T-helper 9 cell (primary cell): ENCODE measurements around the gene CLDN7.
"Not testable (repeated sequence)": the region's sequence is repeated elsewhere in the genome, so short reads cannot be mapped to it uniquely, and the experiment has no call there.

Experiments used
- DNase-seq: peaks from one replicate; pipeline ENCODE4 v3.0.0-alpha.2; 2020

CLDN7 gene

DNA sequence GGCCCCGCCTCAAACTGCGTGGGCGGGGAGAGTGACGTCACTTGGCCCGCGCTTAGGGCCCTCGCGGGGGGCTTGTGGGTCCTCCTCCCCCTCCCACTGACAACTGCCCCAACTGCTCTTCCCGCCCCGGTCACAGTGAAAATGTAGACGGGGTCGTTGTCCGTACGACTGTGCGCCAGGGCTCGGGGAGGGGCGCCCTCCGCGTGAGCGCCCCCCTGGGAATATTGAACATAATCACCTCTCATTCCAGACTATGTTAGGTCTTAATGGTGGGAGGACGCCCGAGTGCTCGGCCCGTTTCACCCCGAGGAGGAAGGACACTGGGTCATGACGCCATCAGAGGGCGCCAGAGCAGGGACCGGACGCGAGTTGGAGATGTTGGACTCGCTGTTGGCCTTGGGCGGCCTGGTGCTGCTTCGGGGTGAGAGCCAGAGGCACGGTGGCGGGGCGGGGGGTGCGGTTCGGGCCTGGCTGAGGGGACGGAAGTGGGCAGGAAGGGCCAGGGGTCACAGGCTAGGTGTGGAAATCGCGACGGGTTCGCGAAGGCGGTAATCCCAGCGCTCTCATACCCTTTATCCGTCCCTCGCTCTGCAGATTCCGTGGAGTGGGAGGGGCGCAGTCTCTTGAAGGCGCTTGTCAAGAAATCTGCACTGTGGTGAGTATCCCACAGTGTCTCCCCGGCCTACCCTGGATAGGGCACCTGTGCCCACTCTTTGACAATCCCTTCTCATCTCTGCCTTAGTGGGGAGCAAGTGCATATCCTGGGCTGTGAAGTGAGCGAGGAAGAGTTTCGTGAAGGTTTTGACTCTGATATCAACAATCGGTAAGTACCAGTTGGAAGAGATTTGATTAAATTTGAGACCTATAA lies 9.9 kb downstream of the CLDN7 start, which contains the start of gene ELP5:
Gene ELP5, plus strand, starts transcription at position 40 of the 868 bp plus-strand sequence. Its CDS starts 336 bp downstream, at position 376.
- peak; percentile 83 for DNase-seq

DNA sequence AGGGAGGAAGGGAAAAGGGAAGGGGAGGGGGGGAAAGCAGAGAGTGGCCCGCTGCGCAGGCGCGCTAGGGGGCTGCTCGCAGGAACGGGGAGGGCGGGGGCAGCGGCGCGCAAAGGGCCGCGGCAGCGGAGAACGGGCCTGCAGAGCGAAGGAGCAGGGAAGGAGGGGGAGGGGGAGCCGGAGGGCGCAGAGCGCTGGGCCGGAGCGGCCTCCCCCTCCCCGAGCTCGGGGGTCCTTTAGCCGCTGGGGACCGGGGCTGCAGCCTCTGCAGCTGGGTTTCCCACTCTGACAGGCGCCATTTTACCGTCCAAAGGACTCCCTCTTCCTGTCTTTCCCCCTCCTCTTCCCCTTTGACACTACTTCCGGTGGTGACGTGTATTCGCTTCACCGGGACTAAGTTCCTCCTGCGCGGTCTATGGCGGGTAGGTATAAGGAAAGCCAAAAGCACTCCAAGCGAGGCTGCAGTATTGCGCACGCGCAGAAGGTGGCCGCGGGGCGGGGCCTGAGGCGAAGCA lies 10.6 kb downstream of the CLDN7 start, which contains the start of gene CTDNEP1:
Gene CTDNEP1, minus strand, starts transcription at position 74 of the 515 bp plus-strand sequence. CDS start 438 bp downstream, outside the sequence.
- DNase-seq = peak; percentile 99

DNA sequence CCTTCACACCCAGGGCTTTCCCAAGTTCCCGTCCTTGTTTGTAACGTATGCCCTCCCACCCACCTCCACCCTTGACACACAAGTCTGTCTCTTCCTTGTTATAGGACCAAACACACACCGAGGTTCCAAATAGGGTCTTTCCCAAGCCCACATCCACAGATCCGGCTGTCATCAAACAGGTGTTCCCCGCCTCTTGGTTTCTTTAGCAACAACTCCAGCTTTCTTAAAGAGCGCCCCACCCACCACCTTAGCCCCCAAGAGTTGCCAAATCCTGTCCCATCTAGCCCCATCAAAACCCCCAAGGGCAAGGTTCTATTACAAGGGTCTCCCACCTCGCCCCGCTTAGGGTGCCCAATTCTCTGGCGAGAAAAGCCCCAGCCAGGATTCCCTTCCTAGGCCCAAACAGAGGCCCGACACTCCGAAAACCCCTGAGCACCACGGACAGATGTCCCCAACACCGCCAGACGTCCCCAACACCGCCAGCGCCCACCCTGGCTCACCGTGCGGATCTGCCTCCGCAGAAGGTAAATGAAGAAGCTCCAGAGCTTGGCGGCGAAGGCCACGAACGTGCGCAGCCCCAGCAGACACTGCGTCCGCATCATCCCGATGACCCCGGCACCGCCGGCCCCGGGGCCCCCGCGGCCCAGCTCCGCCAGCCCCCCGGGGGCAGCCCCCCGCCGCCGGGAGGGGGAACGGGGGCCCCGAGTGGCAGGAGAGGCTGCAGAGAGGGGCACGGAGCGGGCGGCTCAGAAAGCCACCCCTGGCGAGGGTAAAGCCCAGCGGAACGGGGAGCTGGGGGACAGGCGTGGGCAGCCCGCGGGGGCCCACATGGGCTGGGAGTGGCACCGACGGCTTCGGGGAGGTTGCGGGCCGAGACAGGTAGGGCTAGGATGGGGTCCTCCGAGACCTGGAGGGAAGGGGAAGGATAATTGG lies 11.3 kb downstream of the CLDN7 start:
- no peak for DNase-seq

DNA sequence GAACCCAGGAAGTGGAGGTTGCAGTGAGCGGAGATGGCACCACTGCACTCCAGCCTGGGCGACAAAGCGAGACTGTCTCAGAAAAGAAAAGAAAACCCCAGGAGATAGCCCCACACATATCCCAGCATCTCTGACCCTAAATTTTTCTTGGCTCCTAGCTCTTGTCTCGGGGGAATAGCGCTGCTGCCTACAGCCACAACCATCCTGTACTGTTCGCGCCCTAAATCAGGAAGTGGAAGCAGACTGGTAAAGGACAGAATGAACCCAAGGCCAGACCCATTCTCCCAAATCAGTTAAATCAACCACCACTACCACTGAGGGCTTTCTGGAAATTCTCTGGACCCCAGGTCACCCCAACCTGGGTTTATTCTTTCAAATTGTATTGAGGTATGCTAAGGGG lies 12.4 kb downstream of the CLDN7 start:
- no peak for DNase-seq

DNA sequence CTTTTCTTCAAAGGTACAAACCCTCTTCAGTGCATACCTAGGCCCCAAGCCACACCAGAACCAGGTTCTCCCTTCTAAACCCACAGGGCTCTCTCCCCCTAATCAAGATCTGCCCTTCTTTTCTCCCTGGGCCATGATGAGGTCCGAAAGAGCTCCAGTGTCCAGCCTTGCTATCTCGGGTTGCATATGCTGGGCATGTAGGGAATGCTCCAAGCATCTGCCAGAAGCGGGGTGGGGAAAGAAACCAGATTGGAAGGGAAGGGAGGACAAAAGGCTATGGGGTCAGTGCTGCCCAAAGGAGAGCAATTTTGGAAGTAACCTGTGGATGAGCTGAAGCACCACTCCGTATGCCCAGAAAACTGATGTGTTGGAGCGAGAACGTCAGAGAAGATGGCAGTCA lies 13.1 kb downstream of the CLDN7 start:
- DNase-seq = no peak

DNA sequence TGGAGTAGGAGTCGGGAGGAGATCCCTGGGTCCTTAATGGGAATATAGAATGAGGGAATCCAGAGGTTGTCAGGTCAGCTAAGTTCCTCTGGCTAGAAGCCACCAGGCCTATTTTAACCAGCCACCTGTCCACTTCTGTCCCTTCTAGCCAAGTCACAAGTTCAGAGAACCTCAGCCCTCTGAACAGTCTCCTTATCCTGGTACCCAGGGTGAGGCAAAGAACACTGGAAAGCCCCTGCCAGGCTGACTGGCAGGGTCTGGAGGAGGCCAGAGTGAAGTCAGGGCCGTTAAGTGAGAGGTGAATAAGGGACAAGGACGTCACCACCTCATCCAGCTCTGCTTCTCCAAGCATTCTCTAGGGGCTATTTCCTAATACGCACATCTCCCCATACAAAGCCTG lies 13.5 kb downstream of the CLDN7 start:
- DNase-seq = no peak

- no peak for DNase-seq
Observed at GRCh38 chr17:7246779-7247178, 15.5 kb downstream of the CLDN7 start.

DNA sequence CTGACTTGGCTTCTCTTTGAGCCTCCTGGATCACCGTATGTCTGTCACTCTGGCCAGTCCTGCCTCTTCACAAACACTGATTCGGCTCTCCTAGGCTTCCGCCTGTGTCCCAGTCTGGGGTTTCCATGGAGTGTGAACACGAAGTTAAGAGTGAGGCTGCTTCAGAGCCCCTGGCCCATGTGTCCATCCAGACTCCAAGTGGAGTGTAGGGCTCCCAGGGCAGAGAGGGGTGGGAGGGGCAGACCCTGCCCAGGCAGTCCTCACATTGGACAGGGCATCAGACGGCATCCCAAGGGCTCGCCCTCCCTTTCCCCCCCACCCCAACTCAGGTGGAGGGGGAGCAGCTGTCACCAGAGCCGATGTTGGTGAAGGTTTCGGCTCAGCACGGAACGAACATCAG lies 18.4 kb downstream of the CLDN7 start:
- DNase-seq = not testable (repeated sequence)

- no peak for DNase-seq
Observed at GRCh38 chr17:7243453-7243729, 18.9 kb downstream of the CLDN7 start.

DNA sequence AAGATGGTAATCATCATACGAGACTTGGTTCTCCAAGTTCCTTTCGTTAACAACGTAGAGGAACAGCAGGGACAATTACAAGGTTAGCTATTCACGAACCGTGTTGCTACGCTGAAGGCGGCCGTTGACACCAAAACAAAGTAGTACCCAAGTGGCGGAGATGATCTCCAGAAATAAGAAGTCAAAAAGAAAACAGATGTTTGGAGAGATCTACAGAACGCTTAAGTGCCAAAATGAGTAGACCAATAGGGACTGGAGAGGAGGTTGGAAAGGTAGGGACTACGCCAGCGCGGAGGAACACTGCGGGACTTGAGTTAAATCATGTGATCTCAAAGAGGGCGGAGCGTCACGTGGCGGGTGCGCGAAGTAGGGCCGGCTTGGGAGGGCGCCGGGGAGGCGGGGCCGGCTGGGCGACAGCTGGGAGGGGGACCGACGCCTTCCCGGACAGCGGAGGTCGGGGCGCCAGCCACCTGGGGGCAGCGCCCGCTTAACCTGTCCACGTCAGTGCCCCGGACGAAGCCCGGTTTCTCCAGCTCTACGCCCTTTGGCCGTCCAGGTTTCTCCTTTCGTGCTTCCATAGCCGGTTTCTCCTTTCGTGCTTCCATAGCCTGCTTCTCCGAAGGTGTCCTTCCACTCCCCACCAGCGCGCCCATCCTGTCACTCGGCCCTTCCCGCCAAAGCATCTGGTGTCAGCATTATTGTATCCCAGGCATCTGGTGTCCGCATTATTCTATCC lies 19.4 kb downstream of the CLDN7 start:
- DNase-seq = peak; percentile 91

- DNase-seq = peak; percentile 94
Observed at GRCh38 chr17:7241783-7242716, 20.2 kb downstream of the CLDN7 start, which contains the start of gene GABARAP. Gene GABARAP, minus strand, starts transcription at chr17:7242449. Its CDS starts 119 bp downstream, at chr17:7242330.

DNA sequence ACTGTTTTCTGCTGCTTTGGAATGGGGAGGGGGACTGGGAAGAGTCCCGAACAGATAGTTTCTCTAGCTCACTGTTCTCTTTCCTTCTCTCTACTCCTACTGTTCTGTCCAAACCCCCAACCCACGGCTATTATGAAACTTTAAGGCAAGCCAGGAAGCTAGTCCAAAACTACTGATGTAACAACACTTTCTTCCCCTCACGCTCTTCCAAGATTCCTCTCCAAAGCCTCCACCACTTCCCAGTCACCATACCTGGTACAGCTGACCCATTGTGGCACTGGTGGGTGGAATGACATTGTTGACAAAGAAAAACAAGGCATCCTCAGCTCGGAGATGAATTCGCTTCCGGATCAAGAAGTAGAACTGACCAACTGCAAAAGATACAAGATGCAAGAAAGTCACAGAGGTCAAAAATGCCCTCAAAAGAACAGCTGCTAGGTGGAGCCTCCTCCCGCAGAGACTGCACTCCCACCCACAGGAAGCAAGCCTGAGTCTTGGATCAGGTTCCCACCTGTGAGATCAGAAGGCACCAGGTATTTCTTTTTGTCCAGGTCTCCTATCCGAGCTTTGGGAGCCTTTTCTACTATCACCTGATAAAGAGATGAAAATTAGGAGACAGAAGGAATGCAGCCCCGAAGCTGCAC lies 21.1 kb downstream of the CLDN7 start:
- no peak for DNase-seq

DNA sequence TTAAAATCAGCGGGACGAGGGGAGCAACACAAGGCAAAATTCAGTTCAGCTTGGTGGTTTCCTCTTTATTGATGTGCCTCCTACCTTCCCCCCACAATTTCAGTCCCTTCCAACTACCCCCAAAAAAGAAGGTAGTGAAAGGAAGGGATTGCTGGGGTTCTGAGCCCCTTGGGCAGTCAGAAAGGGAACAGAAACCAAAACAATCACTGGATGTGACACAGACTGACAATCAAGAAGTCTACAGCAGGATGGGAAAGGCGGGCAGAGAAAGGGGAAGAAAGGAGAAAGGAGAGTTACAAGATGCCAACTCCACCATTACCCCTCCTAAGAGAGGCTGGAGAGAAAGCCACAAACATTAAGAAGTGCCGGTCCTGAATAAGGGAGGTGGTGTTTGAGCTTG lies 21.9 kb downstream of the CLDN7 start:
- no peak for DNase-seq

- DNase-seq = peak; percentile 91
Observed at GRCh38 chr17:7239091-7240027, 22.9 kb downstream of the CLDN7 start, which contains the start of gene PHF23. Gene PHF23, minus strand, starts transcription at chr17:7239457. Its CDS starts 178 bp downstream, at chr17:7239279.

DNA sequence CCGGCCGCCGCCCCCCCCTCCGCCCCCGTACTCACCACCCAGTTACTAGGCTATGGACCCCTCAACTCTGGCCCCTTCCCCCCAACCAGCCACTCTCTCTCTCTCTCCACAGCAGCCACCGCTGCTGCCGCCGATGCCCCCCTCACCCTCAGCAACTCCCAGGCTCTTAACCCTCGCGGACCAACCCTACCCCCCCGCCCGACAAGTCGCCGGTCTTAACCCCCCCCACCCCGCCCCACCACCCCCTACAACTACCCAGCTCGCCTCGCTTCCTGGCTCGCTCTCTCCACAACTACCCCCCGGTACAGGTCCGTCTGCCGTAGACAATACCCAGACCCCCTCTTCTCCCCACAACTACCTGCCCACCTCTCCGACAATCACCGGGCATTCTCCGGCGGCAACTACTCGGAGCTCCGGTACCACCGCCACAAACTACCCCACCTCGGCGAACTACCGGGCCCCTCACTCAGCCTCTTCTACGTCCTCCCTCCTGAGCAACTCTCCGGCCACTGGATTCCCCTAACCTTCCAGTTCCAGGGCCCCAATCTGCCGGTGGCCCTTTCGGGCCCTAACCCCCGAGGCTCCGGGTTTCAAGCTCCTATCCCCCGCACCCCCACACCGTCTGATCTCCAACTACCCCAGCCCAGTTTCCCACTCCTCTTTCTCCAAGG lies 23.7 kb downstream of the CLDN7 start:
- DNase-seq = no peak

DNA sequence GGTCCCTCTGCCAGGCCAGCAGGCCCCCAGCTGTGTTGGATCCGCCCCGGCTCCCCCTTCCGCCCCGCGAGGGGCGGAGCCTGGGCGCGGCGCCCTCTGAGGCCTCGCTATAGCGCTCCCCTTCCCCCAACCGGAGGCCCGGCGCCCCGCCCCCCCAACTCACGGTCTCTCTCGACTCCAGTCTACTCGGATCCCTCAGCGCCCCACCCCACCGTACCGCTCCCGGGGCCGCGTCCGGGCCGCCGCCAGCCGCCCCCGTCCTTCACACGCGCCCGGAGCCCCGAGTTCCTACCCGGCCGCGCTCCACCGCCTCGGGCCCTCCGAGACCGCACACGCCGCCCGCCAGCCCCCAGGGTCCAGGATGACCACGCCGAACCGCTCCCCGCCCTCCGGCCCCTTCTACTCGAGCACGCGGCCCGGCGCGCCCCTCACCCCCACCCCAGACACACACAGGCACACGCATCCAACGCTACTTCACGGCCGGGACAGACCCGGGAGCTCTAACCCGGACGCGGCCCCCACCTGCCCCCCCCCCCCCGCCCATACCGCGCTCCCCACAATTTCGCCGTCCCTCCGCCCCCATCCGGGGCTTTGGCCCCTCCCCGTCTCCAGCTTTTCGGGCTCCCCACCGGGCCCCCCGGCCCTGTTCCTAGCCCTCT lies 24.4 kb downstream of the CLDN7 start:
- DNase-seq = peak; percentile 65

- no peak for DNase-seq
Observed at GRCh38 chr17:7237266-7237760, 25.0 kb downstream of the CLDN7 start.

DNA sequence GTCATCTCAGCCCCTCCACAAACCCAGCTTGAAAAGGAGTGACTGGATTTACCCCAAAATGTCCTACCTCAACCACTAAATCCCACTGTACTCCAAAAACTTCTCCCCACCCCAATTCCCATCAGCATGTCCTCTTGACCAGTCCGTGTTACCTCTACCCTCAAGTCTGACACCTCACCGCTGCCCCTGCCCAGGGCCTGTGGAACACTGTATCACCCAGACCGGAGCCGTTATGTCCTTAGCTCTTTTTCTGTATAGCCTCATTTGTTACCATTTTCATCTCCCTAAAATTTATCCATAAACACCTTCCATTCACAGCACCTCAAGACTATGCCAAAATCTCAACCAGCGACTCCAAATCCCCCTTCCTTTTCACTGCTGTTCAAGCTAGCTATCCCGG lies 25.5 kb downstream of the CLDN7 start:
- no peak for DNase-seq
